HuH-7.5 (cell line): Measurements from ENCODE around the gene PLCH1.

ENCODE experiments used
- DNase-seq: peaks from one replicate; pipeline ENCODE4 v3.0.0; 2011; ENCODE audit warnings: low spot score

PLCH1 gene

GRCh38 chr3:155462672-155463071 is 282.2 kb downstream of the PLCH1 start:
- DNase-seq, result no peak

- DNase-seq, result no peak
Measured at GRCh38 chr3:155457591-155457990, 287.3 kb downstream of the PLCH1 start.

DNA sequence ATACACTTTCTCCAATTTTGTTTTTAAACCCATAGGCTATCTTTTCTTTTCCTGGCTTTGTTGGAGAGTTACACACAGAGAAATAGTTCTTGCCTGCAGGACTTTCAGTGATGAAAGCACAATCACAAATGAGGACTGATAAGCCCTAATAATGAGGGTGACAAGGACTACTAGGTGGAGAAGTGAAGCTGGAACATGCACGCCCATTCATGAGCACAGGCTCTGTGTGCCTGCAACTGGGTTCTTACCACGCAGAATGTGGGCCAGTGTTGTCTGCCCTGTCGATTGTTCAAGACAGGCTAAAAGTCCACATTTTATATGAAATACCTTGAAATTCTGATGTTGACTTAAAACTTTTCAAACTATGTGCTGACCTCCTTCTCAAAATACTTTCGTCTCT is 289.1 kb downstream of the PLCH1 start:
- DNase-seq, result no peak

DNA sequence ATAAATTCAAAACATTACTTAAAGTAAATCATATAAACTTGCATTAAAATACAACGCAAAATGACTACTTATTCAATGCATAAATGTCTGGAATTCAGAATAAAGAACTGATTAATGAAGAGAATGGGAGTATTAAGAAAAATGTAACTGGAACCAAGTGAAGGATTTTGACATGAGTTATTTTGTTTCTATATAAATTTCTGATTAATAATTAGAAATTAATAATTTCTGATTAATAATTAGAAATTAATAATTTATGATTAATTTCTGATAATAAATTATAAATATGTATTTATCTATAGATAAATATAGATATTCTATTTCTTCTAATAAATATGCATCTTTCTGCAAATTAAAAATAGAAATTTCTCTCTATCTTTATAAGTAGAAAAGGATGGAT is 291.4 kb downstream of the PLCH1 start:
- no peak for DNase-seq

- no peak for DNase-seq
Measured at GRCh38 chr3:155449613-155450267, 295.1 kb downstream of the PLCH1 start.

DNA sequence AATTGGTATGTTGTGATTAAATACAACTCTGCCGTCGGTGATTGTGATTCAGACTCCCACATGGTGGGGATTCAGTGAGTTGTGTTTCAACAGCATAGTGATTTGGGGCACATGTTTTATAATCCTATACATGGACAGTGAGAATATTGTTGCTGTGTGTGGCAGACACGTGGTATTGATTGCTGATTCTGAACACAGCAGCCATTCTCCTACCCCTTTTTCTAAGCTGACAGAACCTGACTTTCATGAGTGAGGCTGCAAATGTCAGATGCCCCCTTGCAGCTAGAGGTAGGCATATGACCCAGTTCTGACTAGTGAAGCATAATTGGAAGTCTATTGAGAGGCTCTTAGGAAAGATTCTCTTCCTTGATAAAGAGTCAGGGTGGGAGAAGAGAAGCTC is 296.3 kb downstream of the PLCH1 start:
- no peak for DNase-seq

- DNase-seq, result no peak
Measured at GRCh38 chr3:155446366-155446765, 298.5 kb downstream of the PLCH1 start.

DNA sequence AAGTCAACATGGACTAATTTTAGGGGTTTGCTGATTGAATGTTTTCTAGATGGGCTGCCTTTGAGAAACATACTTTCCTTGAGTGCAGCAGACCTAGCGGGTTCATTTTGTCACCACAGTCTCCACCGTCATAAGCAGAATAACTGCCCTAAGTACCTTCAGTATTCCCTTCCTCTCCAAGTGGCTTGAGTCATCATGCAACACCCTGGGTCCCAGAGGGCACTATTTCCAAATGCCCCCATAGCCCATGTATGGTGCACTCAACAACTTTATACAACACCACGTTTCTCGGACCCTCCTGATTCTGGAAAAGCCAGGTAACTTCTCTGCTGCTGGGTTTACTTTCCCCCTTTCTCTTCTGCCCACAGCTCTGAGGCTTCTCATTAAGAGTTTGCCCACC is 300.1 kb downstream of the PLCH1 start:
- no peak for DNase-seq

DNA sequence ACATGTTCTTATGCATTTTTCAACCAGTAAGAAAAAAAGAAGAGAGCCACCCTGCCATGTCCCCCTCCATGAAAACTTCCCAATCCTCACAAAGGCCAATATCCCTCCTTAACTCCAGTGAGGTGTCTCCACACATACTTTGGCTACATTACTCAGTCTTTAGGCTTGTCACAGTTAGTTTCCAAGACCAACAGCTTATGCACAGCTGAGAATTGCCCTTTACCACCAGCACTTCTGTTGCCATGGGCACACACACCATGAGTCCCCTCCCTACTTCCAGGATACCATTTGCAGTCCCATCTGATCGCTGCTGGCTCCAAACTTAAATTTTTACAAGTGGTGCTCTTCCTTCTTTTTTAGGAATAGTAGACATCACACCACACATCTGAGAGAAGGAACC is 301.1 kb downstream of the PLCH1 start:
- no peak for DNase-seq

GRCh38 chr3:155442072-155442471 is 302.8 kb downstream of the PLCH1 start:
- no peak for DNase-seq

GRCh38 chr3:155441506-155441905 is 303.4 kb downstream of the PLCH1 start:
- DNase-seq, result no peak

- no peak for DNase-seq
Measured at GRCh38 chr3:155441026-155441425, 303.8 kb downstream of the PLCH1 start.

- no peak for DNase-seq
Measured at GRCh38 chr3:155435821-155436220, 309.1 kb downstream of the PLCH1 start.

- DNase-seq, result no peak
Measured at GRCh38 chr3:155431856-155432570, 312.9 kb downstream of the PLCH1 start.

- DNase-seq, result no peak
Measured at GRCh38 chr3:155428563-155428962, 316.3 kb downstream of the PLCH1 start.

GRCh38 chr3:155426524-155427230 is 318.2 kb downstream of the PLCH1 start:
- DNase-seq, result no peak

DNA sequence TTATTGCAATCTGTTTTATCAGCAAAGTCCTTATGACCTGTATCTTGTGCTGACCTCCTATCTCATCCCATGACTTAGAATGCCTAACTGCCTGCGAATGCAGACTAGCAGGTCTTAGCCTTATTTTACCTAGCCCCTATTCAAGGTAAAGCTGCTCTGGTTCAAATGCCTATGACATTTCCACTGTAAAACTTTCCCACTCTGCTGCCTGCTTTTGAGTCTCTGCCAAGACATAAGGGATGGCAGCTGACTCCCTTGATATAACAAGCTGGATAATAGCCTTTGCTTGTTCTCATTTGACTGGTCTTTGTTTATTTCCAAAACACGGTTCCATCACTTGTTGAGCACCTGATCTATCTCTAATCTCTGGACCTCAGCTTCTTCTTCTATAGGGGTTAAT is 319.5 kb downstream of the PLCH1 start:
- DNase-seq, result no peak

DNA sequence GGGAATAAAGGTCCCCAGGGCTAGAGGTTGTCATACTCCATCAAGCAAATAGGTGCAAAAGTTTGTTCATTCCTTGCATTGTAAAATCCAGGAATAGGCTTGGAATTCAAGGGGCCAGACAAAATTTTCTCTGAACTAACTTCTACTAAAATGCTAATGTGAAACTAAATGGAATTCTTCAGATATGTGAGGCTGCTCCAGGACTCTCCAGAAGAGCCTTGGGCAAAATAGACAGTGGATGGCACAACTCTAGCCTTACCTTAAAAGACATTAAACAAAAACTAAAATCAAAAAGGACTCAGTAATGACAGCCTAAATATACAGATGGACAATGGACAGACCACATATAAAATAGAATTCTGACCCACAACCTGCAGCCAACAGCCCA is 320.6 kb downstream of the PLCH1 start:
- no peak for DNase-seq

GRCh38 chr3:155423526-155424322 is 321.1 kb downstream of the PLCH1 start:
- DNase-seq, result no peak

GRCh38 chr3:155420881-155421486 is 323.9 kb downstream of the PLCH1 start:
- DNase-seq, result no peak

GRCh38 chr3:155420406-155420805 is 324.5 kb downstream of the PLCH1 start:
- no peak for DNase-seq

DNA sequence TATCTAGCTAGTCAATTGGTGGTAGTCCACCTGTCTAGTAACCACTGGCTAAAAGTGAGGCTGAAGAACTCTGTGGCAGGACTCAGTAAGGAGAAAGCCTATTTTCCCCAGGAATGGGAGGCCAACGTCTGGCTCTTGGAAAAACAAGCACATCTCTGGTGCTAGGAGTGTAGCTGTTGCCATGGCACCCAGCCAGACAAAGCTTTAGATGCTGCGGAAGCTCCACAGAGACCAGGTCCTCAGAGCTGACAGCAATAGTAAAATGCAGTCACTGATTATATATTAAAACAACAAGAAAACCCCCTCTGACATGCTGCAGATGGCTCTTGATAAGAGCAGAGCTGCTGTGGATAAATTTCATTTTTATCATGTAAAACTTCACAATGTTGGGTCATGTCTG is 326.5 kb downstream of the PLCH1 start:
- DNase-seq, result no peak
